GM12878 (cell line): ENCODE data around the gene PUS10. TPM values are rescaled to one million over a fixed set of nuclear protein-coding genes. Genes with fewer than 3 reads are reported as not detected.

Experiments
- ATAC-seq: fragments of 200-7000 bp; cut with Tn5 transposase; 3 replicates; pipeline ENCODE4 v1.9.1; 2020; ENCODE audit warnings: mild to moderate bottlenecking, moderate library complexity
- BruUV-seq: library from RNA; stranded (reverse); fragments of 400-500 nt; replicated peaks from 2 replicates; lab custom pipeline; 2021; lab: Mats Ljungman, UMichigan
- CTCF ChIA-PET: fragments of 300-600 bp; sonication (Branson Sonifier 250); formaldehyde crosslinking; extraction: SDS; loops from one replicate; lab custom pipeline; 2021; ENCODE audit warnings: inconsistent platforms; lab: Yijun Ruan, JAX
- POLR2A ChIA-PET: fragments of 350-600 bp; formaldehyde crosslinking; extraction: SDS; loops from one replicate; lab custom pipeline; 2021; ENCODE audit warnings: inconsistent platforms; lab: Charles Lee
- RAD21 ChIA-PET: fragments of 300-600 bp; sonication (Branson Sonifier 250); formaldehyde crosslinking; loops from one replicate; lab custom pipeline; 2023; ENCODE audit warnings: antibody characterized with exemption; ENCODE audit not compliant: unreplicated experiment; lab: Charles Lee
- SMC1A ChIA-PET: fragments of 300-600 bp; sonication (Branson Sonifier 250); formaldehyde crosslinking; loops from one replicate; lab custom pipeline; 2023; ENCODE audit not compliant: unreplicated experiment, uncharacterized antibody; lab: Charles Lee
- DNase-seq: peaks from one replicate; pipeline ENCODE4 v3.0.0-alpha.2; 2011; ENCODE audit warnings: low read depth, low spot score
- FAIRE-seq: peaks from 3 replicates; lab custom pipeline; 2011; peaks lifted over from hg19 to GRCh38; lab: Jason Lieb, UNC
- H2AFZ ChIP-seq: 2 replicates; pipeline ENCODE4 v1.6.0; 2011; ENCODE audit warnings: low read depth, low read length, control low read depth; ENCODE audit not compliant: control insufficient read depth
- H3K27ac ChIP-seq: 2 replicates; pipeline ENCODE4 v1.5.1; 2011; ENCODE audit warnings: control low read depth; ENCODE audit not compliant: control insufficient read depth, insufficient read depth
- H3K27me3 ChIP-seq, 2 experiments: replicated peaks in 1 of 2; 2 replicates each; pipeline versions ENCODE4 v1.6.0 to v1.6.1; 2011; ENCODE audit warnings: low read length in 1 of 2; ENCODE audit not compliant: control insufficient read depth in 2 of 2, insufficient read depth in 2 of 2
- H3K36me3 ChIP-seq, 2 experiments: 2 replicates each; pipeline ENCODE4 v1.5.1; 2011; ENCODE audit warnings: low read length in 1 of 2; ENCODE audit not compliant: control insufficient read depth in 2 of 2, insufficient read depth in 2 of 2
- H3K4me1 ChIP-seq: 2 replicates; pipeline ENCODE4 v1.6.1; 2011; ENCODE audit warnings: mild to moderate bottlenecking, low read length, moderate library complexity, mixed read lengths; ENCODE audit not compliant: control insufficient read depth, insufficient read depth
- H3K4me2 ChIP-seq: 2 replicates; pipeline ENCODE4 v1.6.0; 2011; ENCODE audit warnings: control low read depth; ENCODE audit not compliant: control insufficient read depth, insufficient read depth
- H3K4me3 ChIP-seq: fragments of 200-600 bp; sonication (generic); 2 replicates; pipeline ENCODE4 v1.5.1; 2016
- H3K79me2 ChIP-seq: 2 replicates; pipeline ENCODE4 v1.6.0; 2011; ENCODE audit warnings: low read length; ENCODE audit not compliant: control insufficient read depth, insufficient read depth
- H3K9ac ChIP-seq: 2 replicates; pipeline ENCODE4 v1.8.0; 2011; ENCODE audit warnings: low read length, control low read depth, mixed read lengths; ENCODE audit not compliant: control insufficient read depth, insufficient read depth
- H3K9me3 ChIP-seq: replicated peaks from 3 replicates; pipeline ENCODE4 v1.5.1; 2011; ENCODE audit warnings: mild to moderate bottlenecking, low read length; ENCODE audit not compliant: control insufficient read depth, insufficient read depth
- H4K20me1 ChIP-seq: 2 replicates; pipeline ENCODE4 v1.6.0; 2011; ENCODE audit not compliant: control insufficient read depth, insufficient read depth
- BMI1 ChIP-seq: fragments of 450-650 bp; IDR thresholded peaks from 2 replicates; pipeline ENCODE4 v1.6.1; 2016; ENCODE audit warnings: mild to moderate bottlenecking, moderate library complexity, borderline replicate concordance
- CBX5 ChIP-seq: sonication (generic); IDR thresholded peaks from 2 replicates; pipeline ENCODE4 v1.6.1; 2016; ENCODE audit warnings: low read depth, moderate library complexity, mild to moderate bottlenecking, inconsistent platforms
- CREM ChIP-seq: IDR thresholded peaks from 2 replicates; pipeline ENCODE4 v1.6.1; 2014; ENCODE audit warnings: antibody characterized with exemption, low read depth
- FOS ChIP-seq: IDR thresholded peaks from 3 replicates; pipeline ENCODE4 v1.6.1; 2011; ENCODE audit warnings: borderline replicate concordance; ENCODE audit not compliant: insufficient read length; ENCODE audit errors: extremely low read depth
- HCFC1 ChIP-seq: fragments of 150-350 bp; IDR thresholded peaks from 2 replicates; pipeline ENCODE4 v1.6.1; 2014; ENCODE audit warnings: low read length
- HSF1 ChIP-seq: fragments of 150-350 bp; IDR thresholded peaks from 2 replicates; pipeline ENCODE4 v1.6.1; 2014; ENCODE audit warnings: mild to moderate bottlenecking, low read depth, low read length
- NFXL1 ChIP-seq: fragments of 450-650 bp; IDR thresholded peaks from 2 replicates; pipeline ENCODE4 v1.6.1; 2017; ENCODE audit warnings: antibody characterized with exemption, mild to moderate bottlenecking, borderline replicate concordance
- NKRF ChIP-seq: fragments of 450-650 bp; conservative IDR thresholded peaks from 2 replicates; pipeline ENCODE4 v1.6.1; 2017; ENCODE audit warnings: mild to moderate bottlenecking, moderate library complexity
- POLR2A ChIP-seq: IDR thresholded peaks from 2 replicates; pipeline ENCODE4 v1.6.1; 2011; ENCODE audit warnings: low read depth, mild to moderate bottlenecking, low read length
- SIN3A ChIP-seq: IDR thresholded peaks from 2 replicates; pipeline ENCODE4 v1.6.1; 2012; ENCODE audit warnings: low read depth, low read length, improper control_type of control experiment
- SPI1 ChIP-seq: IDR thresholded peaks from 2 replicates; pipeline ENCODE4 v1.6.1; 2011; ENCODE audit warnings: low read depth, mild to moderate bottlenecking, low read length, moderate library complexity, borderline replicate concordance; ENCODE audit not compliant: insufficient read depth
- ZBTB11 ChIP-seq: fragments of 450-650 bp; formaldehyde crosslinking; IDR thresholded peaks from 2 replicates; pipeline ENCODE4 v1.5.0; 2022; ENCODE audit warnings: mild to moderate bottlenecking, missing genetic modification characterization
- ZNF687 ChIP-seq: fragments of 450-650 bp; IDR thresholded peaks from 2 replicates; pipeline ENCODE4 v1.6.1; 2017; ENCODE audit warnings: mild to moderate bottlenecking, moderate library complexity
- WGBS: methylation state at CpG from one replicate; pipeline ENCODE4 v1.1.6; 2016; ENCODE audit warnings: low lambda C conversion rate; ENCODE audit not compliant: insufficient replicate concordance, insufficient coverage; ENCODE audit errors: missing lambda C conversion rate; 5-methylcytosine and 5-hydroxymethylcytosine counted together
- in situ Hi-C: fragments of 300-500 bp; cut with MboI; formaldehyde crosslinking; loops from 9 replicates; pipeline ENCODE4 v1.14.3; 2018; ENCODE audit warnings: mixed read lengths
- intact Hi-C: fragments of 100-400 bp; cut with micrococcal nuclease; formaldehyde crosslinking; loops from one replicate; pipeline ENCODE4 v1.14.2; 2022; ENCODE audit not compliant: unreplicated experiment
- polyA plus RNA-seq, 11 experiments: library from polyadenylated mRNA; depleted of rRNA in 4 of 11; unstranded in 6 of 11; stranded (reverse) in 5 of 11; fragments of >200 nt; fragmentation: Nextera tagmentation in 4 of 11; fragmentation: Illumina TruSeq in 1 of 11; extraction: Ambion mirVana in 4 of 11; extraction: Trizol in 1 of 11; gene quantifications; 1 replicate in 1 of 11; 2 replicates in 10 of 11; pipeline versions ENCODE4 v1.2.1 to v1.2.3, GENCODE V29; 2011 to 2016; ENCODE audit warnings: inconsistent platforms in 2 of 11, missing spikeins in 2 of 11, low read depth in 1 of 11
- total RNA-seq, 4 experiments: library from RNA; depleted of rRNA in 3 of 4; stranded (reverse); fragments of >200 nt in 3 of 4; fragmentation: Illumina TruSeq in 1 of 4; extraction: Trizol in 1 of 4; gene quantifications; 2 replicates each; pipeline versions ENCODE4 v1.2.1 to v1.2.3, GENCODE V29; 2013 to 2021

PUS10 gene
- total and polyA plus RNA-seq, 10 of the 15 experiments (the other 5 are each of a cell fraction or from before 2014, with no cell fraction given), result 9.1 to 17.0 (median 13.0) TPM

GRCh38 chr2:60959501-60959900 lies 58.6 kb downstream of the PUS10 start:
- POLR2A ChIA-PET, result no interaction called here
- Histone ChIP-seq H3K4me1 (no peaks in the 10 kb centered on the region), H3K4me3 (no peak overlapping the region), H3K9me3 (no peaks in the 10 kb centered on the region), H2AFZ (no peak overlapping the region), H3K9ac (no peak overlapping the region), H3K4me2 (no peak overlapping the region), H4K20me1 (no peaks in the 10 kb centered on the region), H3K27me3 (no peaks in the 10 kb centered on the region), H3K36me3 (peaks cover 0 to 15% of the 10 kb centered on the region in 2 experiments; a peak in 2 of 4 replicates), H3K27ac (no peak overlapping the region), H3K79me2 (no peaks in the 10 kb centered on the region)
- SMC1A ChIA-PET, result interaction anchor here (1.2 to 1.8 kb wide), 2 partner anchors 12 to 39 kb away, joined by 4 read pairs; no protein-coding TSS in a partner anchor
- in situ Hi-C loops (no loop called here), intact Hi-C loops (no loop called here)
- RAD21 ChIA-PET, result no interaction called here
- FAIRE-seq (no peak), DNase-seq (no peak), ATAC-seq (no peak)
- BruUV-seq, result no TSS peak
- CTCF ChIA-PET, result no interaction called here
- 98% methylated on average over 7 of the region's 7 CpGs for WGBS
- TF ChIP-seq NKRF (no peak), SIN3A (no peak), ZNF687 (no peak), NFXL1 (no peak), POLR2A (no peak), BMI1 (no peak), CREM (no peak), HSF1 (no peak), FOS (no peak), SPI1 (no peak), HCFC1 (no peak), CBX5 (no peak), ZBTB11 (CRISPR knock-in tag) (no peak)
